Activated naive CD4-positive, alpha-beta T cell treated with anti-CD3 and anti-CD28 coated beads, Interleukin-2, amount 10 ng/mL, durations not matched to agents 7 days and 5 days (primary cell): Measurements from ENCODE around the gene LEP.
"Not testable (repeated sequence)": the region's sequence is repeated elsewhere in the genome, so short reads cannot be mapped to it uniquely, and the experiment has no call there.

ENCODE experiments used
- CTCF ChIA-PET: fragments of 350-600 bp; sonication (Branson Sonifier 250); formaldehyde crosslinking; loops from one replicate; lab custom pipeline; 2021; ENCODE audit warnings: antibody characterized with exemption; lab: Charles Lee
- DNase-seq: peaks from one replicate; pipeline ENCODE4 v3.0.0-alpha.2; 2020
- H3K27ac Mint-ChIP-seq: one replicate; pipeline ENCODE4 v1.8.0; 2021; ENCODE audit warnings: mild to moderate bottlenecking, moderate library complexity, mixed read lengths
- H3K27me3 Mint-ChIP-seq: one replicate; pipeline ENCODE4 v1.8.0; 2021; ENCODE audit warnings: mild to moderate bottlenecking, mixed read lengths
- H3K36me3 Mint-ChIP-seq: one replicate; pipeline ENCODE4 v1.8.0; 2021; ENCODE audit warnings: mixed read lengths
- H3K4me1 Mint-ChIP-seq: one replicate; pipeline ENCODE4 v1.8.0; 2021; ENCODE audit warnings: mixed read lengths
- H3K4me3 Mint-ChIP-seq: one replicate; pipeline ENCODE4 v1.8.0; 2021; ENCODE audit warnings: mild to moderate bottlenecking, moderate library complexity, mixed read lengths
- H3K9me3 Mint-ChIP-seq: one replicate; pipeline ENCODE4 v1.8.0; 2021; ENCODE audit warnings: mixed read lengths

The LEP gene

DNA sequence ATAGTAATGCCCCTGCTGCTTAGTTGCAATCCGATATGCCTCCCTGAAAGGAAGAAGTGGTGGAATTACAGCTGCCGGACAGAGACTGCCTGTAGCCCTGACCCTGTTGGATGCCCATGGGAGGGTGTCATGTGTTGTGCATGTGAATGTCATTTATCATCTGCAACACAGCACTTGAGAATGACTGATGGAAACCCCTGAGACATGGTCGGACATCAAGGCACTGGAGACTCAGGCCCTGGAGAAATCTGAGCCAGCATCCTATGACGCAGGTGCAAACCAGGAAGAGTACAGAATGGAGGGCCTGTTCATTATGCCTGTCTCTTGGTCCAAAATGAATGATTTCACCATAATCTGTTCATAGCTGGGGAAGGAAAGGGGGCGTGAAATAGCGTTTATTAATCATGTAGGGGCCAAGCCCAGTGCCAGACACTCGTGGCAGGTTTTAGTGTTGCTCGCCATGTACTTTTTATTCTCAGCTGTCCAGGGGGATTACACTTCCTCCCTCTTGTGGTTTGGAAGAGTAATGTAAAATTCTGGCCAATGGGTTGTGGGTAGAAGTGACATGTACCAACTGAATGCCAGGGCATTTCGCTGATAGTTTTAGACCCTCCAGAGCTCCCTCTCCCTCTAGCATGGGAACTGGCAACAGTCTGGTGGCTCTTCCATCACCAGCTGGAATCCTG, 23.0 kb upstream of the LEP start:
- Mint-ChIP-seq H3K27ac (no peak overlapping the region), H3K4me3 (no peak overlapping the region), H3K36me3 (no peaks in the 10 kb centered on the region), H3K4me1 (no peaks in the 10 kb centered on the region), H3K9me3 (no peaks in the 10 kb centered on the region), H3K27me3 (peaks cover 68% of the 10 kb centered on the region)
- DNase-seq, result no peak
- CTCF ChIA-PET, result interaction anchor here (4.1 kb wide), 1 partner anchor 8 kb away, joined by 21 read pairs; no protein-coding TSS in a partner anchor

DNA sequence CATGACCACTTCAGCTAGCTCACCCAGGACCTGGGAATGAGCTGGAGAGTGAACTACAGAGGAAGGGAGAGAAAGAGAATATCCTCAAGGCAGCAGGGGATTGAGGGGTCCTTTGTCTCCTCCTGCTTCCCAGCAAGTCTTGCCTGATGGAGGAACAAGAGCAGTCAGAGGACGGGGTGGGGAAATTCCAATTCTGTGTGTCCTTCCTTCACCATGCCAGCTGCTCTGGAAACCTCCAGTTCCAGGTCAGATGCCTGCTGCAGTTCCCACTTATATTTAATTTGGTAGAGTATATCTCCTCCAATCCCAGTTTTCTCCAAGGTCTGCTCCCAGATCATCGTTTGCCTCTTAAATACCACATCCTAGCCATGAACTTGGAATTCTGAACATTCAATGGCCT, 21.4 kb upstream of the LEP start:
- no peaks in the 10 kb centered on the region for H3K36me3 Mint-ChIP-seq
- CTCF ChIA-PET, result interaction anchor here (4.1 kb wide), 1 partner anchor 10 kb away, joined by 21 read pairs; no protein-coding TSS in a partner anchor
- H3K4me3 Mint-ChIP-seq, result no peak overlapping the region
- no peak overlapping the region for H3K27ac Mint-ChIP-seq
- no peaks in the 10 kb centered on the region for H3K9me3 Mint-ChIP-seq
- H3K27me3 Mint-ChIP-seq, result peaks cover 60% of the 10 kb centered on the region
- no peaks in the 10 kb centered on the region for H3K4me1 Mint-ChIP-seq
- no peak for DNase-seq

DNA sequence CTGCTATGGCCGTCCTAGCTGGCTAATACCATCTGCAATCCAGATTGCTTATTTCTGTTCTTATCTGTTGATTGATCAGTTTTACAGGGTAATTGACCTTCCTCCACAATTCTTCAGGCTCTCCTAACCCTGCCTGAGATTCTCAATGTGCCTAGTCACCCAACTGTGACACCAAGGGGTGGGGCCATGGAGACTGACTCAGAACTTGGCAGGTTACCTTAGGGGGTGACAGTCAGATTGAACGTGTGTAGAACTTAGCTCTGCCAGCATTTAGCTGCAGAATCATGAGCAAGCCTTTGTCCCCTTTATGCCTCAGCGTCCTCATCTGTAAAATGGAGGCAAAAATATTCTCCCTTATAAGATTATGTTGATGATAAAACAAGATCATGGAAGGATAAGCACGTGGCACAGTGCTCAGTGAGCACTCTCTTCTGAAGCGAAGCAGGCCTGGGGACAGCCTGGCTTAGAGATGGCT, 19.1 kb upstream of the LEP start:
- no peaks in the 10 kb centered on the region for H3K9me3 Mint-ChIP-seq
- no peaks in the 10 kb centered on the region for H3K4me1 Mint-ChIP-seq
- H3K27me3 Mint-ChIP-seq, result peaks cover 62% of the 10 kb centered on the region
- no peak overlapping the region for H3K4me3 Mint-ChIP-seq
- H3K36me3 Mint-ChIP-seq, result no peaks in the 10 kb centered on the region
- DNase-seq, result no peak
- no peak overlapping the region for H3K27ac Mint-ChIP-seq
- CTCF ChIA-PET, result interaction anchor here (1.2 to 4.1 kb wide), 2 partner anchors 12 kb away, joined by 3 to 21 read pairs; no protein-coding TSS in a partner anchor

DNA sequence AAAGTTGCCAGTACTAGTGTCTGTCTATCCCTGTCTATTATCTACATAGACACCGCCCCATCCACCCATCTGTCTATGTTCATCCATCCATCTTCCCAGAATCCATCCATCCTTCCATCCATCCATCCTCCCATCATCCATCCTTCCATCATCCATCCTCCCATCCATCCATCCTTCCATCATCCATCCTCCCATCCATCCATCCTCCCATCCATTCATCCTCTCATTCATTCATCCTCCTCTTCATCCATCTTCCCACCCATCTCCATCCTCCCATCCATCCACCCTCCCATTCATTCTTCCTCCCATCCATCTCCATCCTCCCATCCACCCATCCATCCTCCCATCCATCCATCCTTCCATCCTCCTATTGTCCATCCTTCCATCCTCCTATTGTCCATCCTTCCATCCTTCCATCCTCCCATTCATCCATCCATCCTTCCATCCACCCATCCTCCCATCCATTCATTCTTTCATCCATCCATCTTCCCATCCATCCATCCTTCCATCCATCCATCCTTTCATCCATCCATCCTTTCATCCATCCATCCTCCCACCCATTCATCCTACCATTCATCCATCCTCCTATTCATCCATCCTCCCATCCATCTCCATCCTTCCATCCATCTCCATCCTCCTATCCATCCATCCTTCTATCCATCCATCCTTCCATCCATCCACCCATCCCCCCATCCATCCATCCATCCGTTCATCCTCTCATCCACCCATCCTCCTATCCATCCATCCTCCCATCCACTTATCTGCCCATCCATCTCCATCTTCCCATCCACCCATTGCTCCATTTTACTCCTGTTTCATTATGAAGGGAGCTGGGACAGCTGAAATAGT, 14.7 kb upstream of the LEP start:
- no peak overlapping the region for H3K4me3 Mint-ChIP-seq

DNA sequence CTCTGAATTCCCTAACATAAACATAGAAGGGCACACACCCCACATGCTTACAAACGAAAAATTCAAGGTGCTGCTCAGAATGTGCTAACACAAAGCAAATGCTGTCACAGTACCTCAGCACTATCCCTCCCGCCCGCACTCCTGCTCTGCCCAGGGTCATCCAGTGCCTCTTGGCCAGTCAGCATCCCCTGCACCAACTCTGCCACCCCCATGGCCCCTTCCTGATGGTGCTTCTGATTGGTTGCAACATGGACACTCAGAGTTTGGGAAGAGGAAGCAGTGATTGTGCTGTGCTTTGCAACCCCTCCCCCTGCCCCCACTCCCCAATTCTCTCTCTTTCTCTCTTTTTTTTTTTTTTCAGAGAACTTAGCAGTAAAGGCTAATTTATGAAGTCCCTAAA, 13.8 kb upstream of the LEP start:
- Mint-ChIP-seq H3K27ac (no peak overlapping the region), H3K36me3 (no peaks in the 10 kb centered on the region), H3K4me3 (no peak overlapping the region), H3K27me3 (peaks cover 47% of the 10 kb centered on the region), H3K4me1 (no peaks in the 10 kb centered on the region), H3K9me3 (no peaks in the 10 kb centered on the region)
- no peak for DNase-seq
- CTCF ChIA-PET, result interaction anchor here (2.7 kb wide), 1 partner anchor 18 kb away, joined by 10 read pairs; no protein-coding TSS in a partner anchor

More for the DNA sequence above, 14.7 kb upstream of the LEP start:
- CTCF ChIA-PET, result interaction anchor here (2.7 kb wide), 1 partner anchor 17 kb away, joined by 10 read pairs; no protein-coding TSS in a partner anchor
- Mint-ChIP-seq H3K4me1 (no peaks in the 10 kb centered on the region), H3K9me3 (no peaks in the 10 kb centered on the region), H3K36me3 (no peaks in the 10 kb centered on the region), H3K27ac (no peak overlapping the region), H3K27me3 (peaks cover 56% of the 10 kb centered on the region)
- DNase-seq, result no peak

DNA sequence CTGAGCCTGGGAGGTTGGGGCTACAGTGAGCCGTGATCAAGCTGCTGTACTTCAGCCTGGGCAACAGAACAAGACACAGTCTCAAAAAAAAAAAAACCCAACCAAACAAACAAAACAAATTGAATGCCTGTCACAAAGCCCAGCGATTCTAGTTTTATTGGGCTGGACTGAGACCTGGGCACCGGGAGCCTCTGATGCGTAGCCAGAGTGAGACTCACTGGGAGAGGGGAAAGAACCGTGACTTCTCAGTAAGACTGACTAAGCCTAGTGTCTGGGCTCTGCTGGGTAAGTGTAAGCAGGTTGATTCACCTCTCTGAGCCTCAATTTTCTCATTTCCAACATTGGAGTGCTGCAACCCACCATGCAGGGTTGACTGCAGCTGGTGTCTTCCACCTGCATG, 10.1 kb upstream of the LEP start:
- no peak for DNase-seq
- no peaks in the 10 kb centered on the region for H3K36me3 Mint-ChIP-seq
- peaks cover 61% of the 10 kb centered on the region for H3K27me3 Mint-ChIP-seq
- no peaks in the 10 kb centered on the region for H3K9me3 Mint-ChIP-seq
- no peak overlapping the region for H3K4me3 Mint-ChIP-seq
- H3K27ac Mint-ChIP-seq, result no peak overlapping the region
- H3K4me1 Mint-ChIP-seq, result no peaks in the 10 kb centered on the region
- CTCF ChIA-PET, result no interaction called here

DNA sequence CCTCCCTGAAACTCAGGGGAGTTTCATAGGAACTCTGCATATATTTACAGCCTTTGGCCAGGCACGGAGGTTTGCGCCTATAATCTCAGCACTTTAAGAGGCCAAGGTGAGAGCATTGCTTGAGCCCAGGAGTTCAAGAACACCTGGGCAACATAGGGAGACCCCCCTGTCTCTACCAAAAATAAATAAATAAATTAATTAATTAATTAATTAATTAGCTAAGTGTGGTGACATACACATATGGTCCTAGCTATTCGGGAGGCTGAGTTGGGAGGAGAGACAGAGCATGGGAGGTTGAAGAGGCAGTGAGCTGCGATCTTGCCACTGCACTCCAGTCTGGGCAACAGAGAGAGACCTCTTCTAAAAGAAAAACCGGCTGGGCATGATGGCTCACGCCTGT, 9.4 kb upstream of the LEP start:
- H3K4me1 Mint-ChIP-seq, result peaks cover 2% of the 10 kb centered on the region
- CTCF ChIA-PET, result no interaction called here
- H3K27me3 Mint-ChIP-seq, result peaks cover 54% of the 10 kb centered on the region
- no peak overlapping the region for H3K27ac Mint-ChIP-seq
- no peaks in the 10 kb centered on the region for H3K36me3 Mint-ChIP-seq
- H3K9me3 Mint-ChIP-seq, result no peaks in the 10 kb centered on the region
- no peak for DNase-seq
- H3K4me3 Mint-ChIP-seq, result no peak overlapping the region

DNA sequence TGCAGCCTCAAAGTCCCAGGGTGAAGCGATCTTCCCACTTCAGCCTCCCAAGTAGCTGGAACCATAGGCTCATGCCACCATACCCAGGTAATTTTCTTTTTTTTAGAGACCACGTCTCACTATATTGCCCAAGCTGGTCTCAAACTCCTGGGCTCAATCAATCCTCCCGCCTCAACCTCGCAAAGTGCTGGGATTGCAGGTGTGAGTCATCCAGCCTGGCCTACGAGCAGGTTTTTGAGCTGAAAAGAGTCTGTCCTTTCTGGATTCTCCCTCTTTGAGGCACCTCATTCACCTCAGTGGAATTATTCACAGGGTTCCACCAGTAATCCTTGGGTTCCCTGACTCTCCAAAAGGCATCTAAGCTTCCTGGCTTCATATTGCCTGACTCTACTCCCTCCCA, 7.6 kb upstream of the LEP start:
- no peak for DNase-seq
- Mint-ChIP-seq H3K4me3 (no peak overlapping the region), H3K27me3 (peaks cover 51% of the 10 kb centered on the region), H3K9me3 (peaks cover 6% of the 10 kb centered on the region), H3K4me1 (peaks cover 10% of the 10 kb centered on the region), H3K27ac (no peak overlapping the region), H3K36me3 (peaks cover under 1% of the 10 kb centered on the region)
- CTCF ChIA-PET, result no interaction called here

DNA sequence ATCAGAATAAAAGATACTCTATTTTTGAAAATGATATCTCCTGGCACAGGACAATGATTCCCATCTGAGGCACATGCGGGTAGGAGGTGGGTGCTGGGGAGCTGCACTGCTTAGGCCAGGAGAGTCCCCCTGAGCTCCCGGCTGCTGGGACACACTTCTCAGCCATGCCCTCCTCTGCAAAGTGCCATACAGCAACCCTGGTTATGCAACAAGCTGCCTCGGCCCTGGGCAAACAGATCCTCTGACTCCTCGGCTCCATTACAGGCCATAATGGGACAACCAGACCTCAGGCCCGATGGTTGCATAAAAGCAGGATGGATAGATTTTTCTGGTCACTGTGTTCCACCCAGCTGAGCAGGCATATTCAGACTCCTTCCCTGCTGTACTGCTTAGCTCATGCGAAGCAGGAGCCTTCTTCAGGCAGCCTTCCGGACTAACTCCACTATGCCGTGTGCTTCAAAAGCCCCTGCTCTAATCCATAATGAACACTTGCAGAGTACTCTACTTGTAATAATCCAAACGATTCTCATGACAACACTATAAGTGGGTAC, 6.5 kb upstream of the LEP start:
- CTCF ChIA-PET, result no interaction called here
- Mint-ChIP-seq H3K27me3 (peaks cover 47% of the 10 kb centered on the region), H3K27ac (no peak overlapping the region), H3K4me3 (no peak overlapping the region), H3K36me3 (peaks cover 3% of the 10 kb centered on the region), H3K4me1 (peaks cover 10% of the 10 kb centered on the region), H3K9me3 (peaks cover 10% of the 10 kb centered on the region)
- no peak for DNase-seq

DNA sequence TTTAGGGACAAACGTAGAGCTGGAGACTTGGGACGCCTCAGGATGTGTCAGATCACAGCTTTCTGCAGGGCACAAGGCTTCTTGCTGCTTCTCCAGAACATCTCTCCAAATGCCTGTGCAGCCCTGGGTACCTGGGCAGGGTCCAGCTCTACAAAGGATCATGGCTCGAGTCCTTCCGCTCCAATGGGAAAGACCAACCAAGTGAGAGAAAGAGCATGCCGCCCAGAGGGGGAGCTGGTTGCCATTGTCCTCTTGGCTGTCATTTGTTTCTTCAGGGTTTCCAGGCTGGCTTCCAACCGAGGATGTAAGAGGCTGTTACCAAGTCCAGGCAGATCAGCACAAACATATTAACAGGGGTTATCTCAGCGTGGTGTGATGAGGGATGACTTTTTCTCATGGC, 5.6 kb upstream of the LEP start:
- peaks cover 50% of the 10 kb centered on the region for H3K27me3 Mint-ChIP-seq
- DNase-seq, result no peak
- peaks cover 5% of the 10 kb centered on the region for H3K36me3 Mint-ChIP-seq
- CTCF ChIA-PET, result no interaction called here
- no peak overlapping the region for H3K4me3 Mint-ChIP-seq
- H3K4me1 Mint-ChIP-seq, result peaks cover 10% of the 10 kb centered on the region
- no peak overlapping the region for H3K27ac Mint-ChIP-seq
- peaks cover 10% of the 10 kb centered on the region for H3K9me3 Mint-ChIP-seq

DNA sequence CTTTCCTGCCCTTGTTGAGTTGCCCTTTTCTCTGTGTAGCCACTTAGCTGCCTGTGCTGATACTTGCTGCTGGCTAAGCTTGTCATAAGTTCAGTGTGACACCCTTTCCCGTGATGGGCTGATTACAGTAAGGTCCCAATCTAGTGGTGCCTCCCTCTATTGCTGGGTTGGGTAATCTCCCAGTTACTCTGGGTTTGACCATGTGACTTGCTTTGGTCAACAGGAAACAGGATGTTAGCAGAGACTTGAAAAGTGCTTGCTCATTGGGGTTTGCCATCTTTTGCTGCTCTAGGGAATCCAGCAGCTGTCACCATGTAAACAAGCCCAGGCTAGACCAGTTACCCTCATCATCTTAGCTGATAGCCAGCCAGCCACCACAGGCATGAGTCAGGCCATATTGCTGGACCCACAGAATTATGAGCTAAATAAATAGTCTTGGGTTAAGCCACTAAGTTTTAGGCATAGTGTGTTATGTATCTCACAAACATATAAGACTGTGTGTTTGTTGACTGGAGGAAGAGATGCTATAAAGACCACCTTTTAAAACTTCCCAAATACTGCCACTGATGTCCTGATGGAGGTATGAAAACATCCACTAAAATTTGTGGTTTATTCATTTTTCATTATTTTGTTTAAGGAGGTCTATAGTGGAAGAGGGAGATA, 4.0 kb upstream of the LEP start:
- CTCF ChIA-PET, result interaction anchor here (1.0 kb wide), 1 partner anchor 102 kb away, joined by 4 read pairs; no protein-coding TSS in a partner anchor
- Mint-ChIP-seq H3K27ac (peak overlapping the region; percentile 28), H3K9me3 (peaks cover 10% of the 10 kb centered on the region), H3K4me1 (peaks cover 10% of the 10 kb centered on the region), H3K4me3 (no peak overlapping the region), H3K27me3 (peaks cover 59% of the 10 kb centered on the region), H3K36me3 (peaks cover 5% of the 10 kb centered on the region)
- DNase-seq, result peak; percentile 50

DNA sequence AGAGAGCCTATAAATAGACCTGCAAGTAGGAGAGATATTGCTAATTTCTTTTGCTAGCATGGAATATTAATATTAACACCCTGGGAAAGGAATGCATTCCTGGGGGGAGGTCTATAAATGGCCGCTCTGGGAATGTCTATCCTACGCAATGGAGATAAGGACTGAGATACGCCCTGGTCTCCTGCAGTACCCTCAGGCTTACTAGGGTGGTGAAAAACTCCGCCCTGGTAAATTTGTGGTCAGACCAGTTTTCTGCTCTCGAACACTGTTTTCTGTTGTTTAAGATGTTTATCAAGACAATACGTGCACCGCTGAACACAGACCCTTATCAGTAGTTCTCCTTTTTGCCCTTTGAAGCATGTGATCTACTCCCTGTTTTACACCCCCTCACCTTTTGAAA, 1.9 kb upstream of the LEP start:
- H3K36me3 Mint-ChIP-seq, H3K27ac Mint-ChIP-seq, CTCF ChIA-PET, DNase-seq, H3K4me3 Mint-ChIP-seq: not testable (repeated sequence)
- peaks cover 59% of the 10 kb centered on the region for H3K27me3 Mint-ChIP-seq
- peaks cover 10% of the 10 kb centered on the region for H3K4me1 Mint-ChIP-seq
- peaks cover 10% of the 10 kb centered on the region for H3K9me3 Mint-ChIP-seq

DNA sequence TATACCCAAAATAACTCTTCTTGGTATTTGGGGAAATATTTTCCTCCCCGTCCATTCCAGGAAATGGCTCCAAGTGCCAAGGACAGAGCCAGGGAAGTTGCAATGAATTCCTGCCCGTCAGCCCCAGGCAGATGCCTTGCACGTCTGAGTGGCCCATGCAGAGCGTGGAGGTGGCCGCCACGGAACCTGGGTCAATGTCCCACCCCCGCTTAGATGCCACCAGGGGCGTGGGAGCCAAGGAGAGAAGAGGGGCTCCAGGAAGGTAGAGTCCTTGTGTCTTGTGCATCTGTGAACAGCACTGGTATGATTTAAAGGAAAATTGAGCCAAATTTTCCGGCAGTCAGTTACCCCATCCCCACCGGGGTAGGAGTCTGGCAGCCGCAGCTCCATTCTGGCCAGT, 1.6 kb downstream of the LEP start:
- no peak overlapping the region for H3K27ac Mint-ChIP-seq
- no peak overlapping the region for H3K4me3 Mint-ChIP-seq
- H3K27me3 Mint-ChIP-seq, result peaks cover 71% of the 10 kb centered on the region
- H3K36me3 Mint-ChIP-seq, result peaks cover 5% of the 10 kb centered on the region
- no peak for DNase-seq
- peaks cover 10% of the 10 kb centered on the region for H3K9me3 Mint-ChIP-seq
- CTCF ChIA-PET, result no interaction called here
- H3K4me1 Mint-ChIP-seq, result no peaks in the 10 kb centered on the region

DNA sequence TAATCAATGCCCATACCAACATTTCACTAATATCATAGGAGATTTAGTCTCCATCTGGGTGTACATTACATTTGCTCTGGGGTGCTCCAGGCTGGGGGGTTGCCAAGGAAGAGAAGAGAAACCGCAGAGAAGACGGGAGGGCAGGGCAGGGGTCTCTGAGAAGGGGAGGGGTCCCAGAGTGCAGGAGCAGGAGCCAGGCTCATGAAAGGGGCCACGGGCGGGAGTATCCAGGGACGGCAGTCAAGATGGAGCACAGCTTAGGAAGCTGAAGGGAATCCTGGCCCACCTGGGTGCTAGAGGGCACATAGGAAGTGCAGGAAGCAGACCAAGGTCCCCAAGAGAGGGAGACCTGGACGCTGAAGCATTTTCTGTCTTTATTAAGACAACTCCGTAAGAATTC, 2.2 kb downstream of the LEP start:
- Mint-ChIP-seq H3K4me1 (no peaks in the 10 kb centered on the region), H3K27ac (no peak overlapping the region), H3K9me3 (peaks cover 6% of the 10 kb centered on the region), H3K4me3 (no peak overlapping the region), H3K36me3 (peaks cover 5% of the 10 kb centered on the region), H3K27me3 (peaks cover 69% of the 10 kb centered on the region)
- DNase-seq, result no peak
- CTCF ChIA-PET, result no interaction called here
